ENCODE measurements around the gene CISD2. TPM values are rescaled to one million over a fixed set of nuclear protein-coding genes. Genes with fewer than 3 reads are reported as not detected.

CISD2 gene
- total and polyA plus RNA-seq, 2 of the 4 experiments (the other 2 are of a cell fraction), result 7.0 to 14.4 TPM

DNA sequence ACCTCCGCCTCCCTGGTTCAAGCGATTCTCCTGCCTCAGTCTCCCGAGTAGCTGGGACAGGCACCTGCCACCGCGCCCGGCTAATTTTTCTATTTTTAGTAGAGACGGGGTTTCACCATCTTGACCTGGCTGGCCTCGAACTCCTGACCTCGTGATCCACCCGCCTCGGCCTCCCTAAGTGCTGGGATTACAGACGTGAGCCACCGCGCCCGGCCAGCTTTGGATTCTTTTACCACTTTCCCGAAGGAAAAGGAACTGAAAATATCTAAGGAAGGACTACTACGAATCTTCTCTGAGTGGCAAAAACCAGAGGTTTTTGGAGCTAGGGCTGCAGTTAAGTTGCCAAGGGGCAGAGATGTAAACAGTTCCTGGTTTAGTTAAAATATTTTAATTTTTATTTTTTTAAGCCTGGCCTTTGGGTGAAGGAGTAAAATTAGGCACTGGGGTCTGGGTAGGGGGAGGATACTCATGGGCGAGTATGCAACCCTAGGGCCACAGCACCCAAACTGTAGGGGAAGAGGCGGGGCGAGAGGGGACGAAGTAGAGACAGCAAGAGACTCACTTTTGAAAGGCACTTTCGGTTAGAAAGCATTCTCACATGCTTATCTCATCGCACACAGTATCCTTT lies 525 bp upstream of the CISD2 start (continued):
- TF ChIP-seq BHLHE40 (IDR thresholded peaks at IDR 0.05; ENCODE audit: low read depth, low read length) (no peak), CEBPB (IDR thresholded peaks at IDR 0.05; ENCODE audit: low read depth, low read length) (no peak), RAD21 (IDR thresholded peaks at IDR 0.05; ENCODE audit: low read length) (no peak), SMC3 (IDR thresholded peaks at IDR 0.05; ENCODE audit: low read depth, low read length) (no peak)
- TF ChIP-seq, protein P1, sequence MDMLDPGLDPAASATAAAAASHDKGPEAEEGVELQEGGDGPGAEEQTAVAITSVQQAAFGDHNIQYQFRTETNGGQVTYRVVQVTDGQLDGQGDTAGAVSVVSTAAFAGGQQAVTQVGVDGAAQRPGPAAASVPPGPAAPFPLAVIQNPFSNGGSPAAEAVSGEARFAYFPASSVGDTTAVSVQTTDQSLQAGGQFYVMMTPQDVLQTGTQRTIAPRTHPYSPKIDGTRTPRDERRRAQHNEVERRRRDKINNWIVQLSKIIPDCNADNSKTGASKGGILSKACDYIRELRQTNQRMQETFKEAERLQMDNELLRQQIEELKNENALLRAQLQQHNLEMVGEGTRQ (IDR thresholded peaks at IDR 0.05; ENCODE audit: low read depth, low read length), result no peak
